Central memory CD8-positive, alpha-beta T cell (primary cell): ENCODE data around the gene MED31.

Experiments used
- ATAC-seq: fragments of 150-1000 bp; cut with Tn5 transposase; replicated peaks from 2 replicates; pipeline ENCODE4 v1.10.0; 2022; ENCODE audit warnings: mild to moderate bottlenecking, moderate FRiP score, moderate number of reproducible peaks; ENCODE audit not compliant: poor library complexity, severe bottlenecking; ENCODE audit errors: extremely low read depth
- DNase-seq, 2 donors: peaks; one replicate each; pipeline ENCODE4 v3.0.0; 2021; ENCODE audit warnings: low spot score in 2 of 2
- H3K27ac Mint-ChIP-seq: one replicate; pipeline ENCODE4 v1.8.0; 2022; ENCODE audit warnings: low read depth, mild to moderate bottlenecking, moderate library complexity, mixed read lengths
- H3K27me3 Mint-ChIP-seq: one replicate; pipeline ENCODE4 v1.8.0; 2022; ENCODE audit warnings: mixed read lengths
- H3K36me3 Mint-ChIP-seq: one replicate; pipeline ENCODE4 v1.8.0; 2022; ENCODE audit warnings: mild to moderate bottlenecking, moderate library complexity, mixed read lengths; ENCODE audit not compliant: insufficient read depth
- H3K4me1 Mint-ChIP-seq: one replicate; pipeline ENCODE4 v1.8.0; 2022; ENCODE audit warnings: mixed read lengths
- H3K4me3 Mint-ChIP-seq: one replicate; pipeline ENCODE4 v1.8.0; 2022; ENCODE audit warnings: mild to moderate bottlenecking, moderate library complexity, mixed read lengths
- H3K9me3 Mint-ChIP-seq: one replicate; pipeline ENCODE4 v1.8.0; 2022; ENCODE audit warnings: mixed read lengths

MED31 gene

DNA sequence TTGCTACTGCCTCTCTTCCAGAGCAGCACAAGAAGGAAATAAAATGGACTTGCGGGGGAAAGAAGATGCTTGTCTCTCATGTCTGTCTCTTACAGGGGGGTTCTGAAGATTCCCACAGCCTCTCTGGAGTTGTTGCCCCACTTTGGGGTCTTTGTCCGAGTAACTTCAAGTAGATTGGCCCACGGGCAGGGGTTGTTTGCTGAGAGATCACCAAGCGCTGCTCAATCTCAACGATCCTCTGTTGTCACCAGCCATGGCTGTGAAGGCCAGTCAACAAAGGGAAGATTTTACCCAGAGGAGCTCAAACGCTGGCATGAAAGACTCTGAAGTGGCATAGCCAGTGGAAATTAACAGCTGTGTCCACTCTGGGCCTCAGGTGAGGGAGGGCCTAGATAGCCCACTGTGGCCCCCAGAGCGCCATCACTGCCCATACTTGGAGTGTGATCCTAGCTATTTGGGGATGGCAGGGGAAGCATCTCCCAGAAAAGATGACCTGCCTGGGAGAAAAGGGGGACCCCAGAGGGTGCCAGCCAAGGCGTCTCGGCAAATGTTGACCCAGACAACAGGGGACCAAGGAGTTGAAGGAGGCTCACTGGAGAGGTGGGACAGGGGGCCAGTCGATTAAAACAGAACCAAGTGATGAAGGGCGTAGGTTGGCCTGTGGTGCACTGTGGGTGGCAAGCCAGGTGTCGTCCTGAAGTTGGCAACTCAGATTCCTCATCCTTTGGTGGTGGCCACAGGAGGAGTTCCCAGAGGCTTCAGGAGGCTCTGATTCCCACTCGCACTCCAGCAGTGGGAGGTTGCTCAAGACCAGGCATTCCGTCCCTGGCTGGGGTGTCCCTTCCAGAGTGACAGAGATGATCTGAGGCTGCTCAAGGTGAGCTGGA, 33.7 kb upstream of the MED31 start:
- no peaks in the 10 kb centered on the region for H3K9me3 Mint-ChIP-seq
- no peak for ATAC-seq
- H3K4me3 Mint-ChIP-seq: no peak overlapping the region
- no peaks in the 10 kb centered on the region for H3K4me1 Mint-ChIP-seq
- peaks cover 3% of the 10 kb centered on the region for H3K36me3 Mint-ChIP-seq
- DNase-seq: no peak
- peaks cover 83% of the 10 kb centered on the region for H3K27me3 Mint-ChIP-seq
- H3K27ac Mint-ChIP-seq: no peak overlapping the region

DNA sequence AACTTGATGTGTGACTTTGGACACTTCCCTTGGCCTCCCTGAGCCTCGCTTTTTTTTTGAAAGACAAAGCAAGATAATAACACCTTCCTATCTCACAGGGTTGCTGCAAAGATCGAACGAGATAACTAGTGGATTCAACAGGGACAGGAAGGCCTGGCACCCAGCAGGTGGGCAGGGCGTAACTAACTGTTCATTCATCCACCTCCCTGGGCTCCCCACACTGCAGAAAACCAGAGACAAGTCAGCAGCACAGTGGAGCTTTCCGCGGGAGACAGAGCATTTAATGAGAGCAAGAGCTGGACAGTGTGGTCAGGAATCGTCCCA, 33.0 kb upstream of the MED31 start:
- H3K4me3 Mint-ChIP-seq: no peak overlapping the region
- H3K27ac Mint-ChIP-seq: no peak overlapping the region
- DNase-seq: no peak
- H3K27me3 Mint-ChIP-seq: peaks cover 79% of the 10 kb centered on the region
- peaks cover 2% of the 10 kb centered on the region for H3K36me3 Mint-ChIP-seq
- no peak for ATAC-seq
- H3K4me1 Mint-ChIP-seq: no peaks in the 10 kb centered on the region
- no peaks in the 10 kb centered on the region for H3K9me3 Mint-ChIP-seq

DNA sequence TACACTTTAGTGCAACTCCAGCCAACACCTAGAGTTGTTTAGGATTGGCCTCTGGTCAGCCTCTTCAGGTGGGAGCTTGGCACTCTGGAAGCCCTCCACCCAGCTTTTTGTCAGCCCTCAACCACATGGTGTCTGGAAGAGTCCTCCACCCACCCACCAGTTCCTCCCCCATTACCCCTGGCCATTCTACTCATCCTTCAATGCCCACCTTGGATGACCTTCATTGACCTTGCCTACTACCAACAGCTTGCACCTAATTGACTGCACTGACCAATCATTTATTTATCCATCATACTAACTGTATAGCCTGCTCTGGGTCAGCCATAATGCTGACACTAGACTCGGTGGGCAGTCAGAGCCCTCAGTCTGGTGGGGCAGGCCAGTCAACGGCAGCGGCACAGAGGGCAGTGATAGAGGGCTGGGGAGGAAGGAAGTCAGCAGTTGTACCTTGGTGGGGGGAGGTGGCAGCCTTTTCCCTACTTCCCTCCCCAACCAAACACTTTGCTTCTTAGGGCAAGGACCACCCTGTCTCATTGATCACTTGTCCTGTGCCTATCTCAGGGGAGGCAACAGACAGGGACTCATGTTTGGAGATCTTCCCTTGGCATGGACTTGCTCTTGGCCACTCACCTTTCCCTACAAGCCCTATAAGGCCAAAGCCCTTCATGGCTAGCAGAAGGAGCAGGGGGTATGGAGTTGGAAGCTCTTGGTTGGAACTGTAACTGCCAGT, 32.5 kb upstream of the MED31 start:
- no peaks in the 10 kb centered on the region for H3K9me3 Mint-ChIP-seq
- ATAC-seq: no peak
- peaks cover 2% of the 10 kb centered on the region for H3K36me3 Mint-ChIP-seq
- no peak overlapping the region for H3K27ac Mint-ChIP-seq
- no peak overlapping the region for H3K4me3 Mint-ChIP-seq
- DNase-seq: no peak
- H3K4me1 Mint-ChIP-seq: no peaks in the 10 kb centered on the region
- H3K27me3 Mint-ChIP-seq: peaks cover 79% of the 10 kb centered on the region

DNA sequence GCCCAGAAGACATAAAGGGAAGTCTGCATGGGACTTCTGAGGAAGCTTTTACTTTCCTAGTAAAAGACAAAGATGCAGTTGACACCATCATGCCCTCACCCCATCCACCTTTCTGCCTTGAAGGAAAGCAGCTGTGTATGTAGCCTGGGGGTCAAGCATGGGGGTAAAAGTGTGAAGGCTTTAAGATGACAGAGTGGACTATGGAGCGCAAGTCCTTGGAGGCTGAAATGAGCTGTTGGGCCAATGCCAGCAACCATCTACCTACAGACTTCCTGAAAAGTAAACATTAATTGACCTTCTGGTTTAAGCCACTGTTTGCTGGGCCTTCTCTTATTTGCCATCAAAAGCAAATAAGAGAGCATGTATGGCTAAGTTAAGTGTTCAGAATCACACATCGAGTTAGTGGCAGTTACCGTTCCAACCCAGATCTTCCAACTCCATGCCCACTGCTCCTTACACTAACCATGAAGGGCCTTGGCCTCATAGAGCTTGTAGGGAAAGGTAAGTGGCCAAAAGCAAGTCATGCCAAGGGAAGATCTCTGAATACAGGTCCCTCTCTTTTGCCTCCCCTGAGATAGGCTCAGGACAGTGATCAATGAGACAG, 31.8 kb upstream of the MED31 start:
- DNase-seq (no peak), ATAC-seq (no peak)
- H3K27ac Mint-ChIP-seq: no peak overlapping the region
- peaks cover 86% of the 10 kb centered on the region for H3K27me3 Mint-ChIP-seq
- no peaks in the 10 kb centered on the region for H3K4me1 Mint-ChIP-seq
- H3K4me3 Mint-ChIP-seq: no peak overlapping the region
- no peaks in the 10 kb centered on the region for H3K9me3 Mint-ChIP-seq
- H3K36me3 Mint-ChIP-seq: peaks cover 2% of the 10 kb centered on the region

DNA sequence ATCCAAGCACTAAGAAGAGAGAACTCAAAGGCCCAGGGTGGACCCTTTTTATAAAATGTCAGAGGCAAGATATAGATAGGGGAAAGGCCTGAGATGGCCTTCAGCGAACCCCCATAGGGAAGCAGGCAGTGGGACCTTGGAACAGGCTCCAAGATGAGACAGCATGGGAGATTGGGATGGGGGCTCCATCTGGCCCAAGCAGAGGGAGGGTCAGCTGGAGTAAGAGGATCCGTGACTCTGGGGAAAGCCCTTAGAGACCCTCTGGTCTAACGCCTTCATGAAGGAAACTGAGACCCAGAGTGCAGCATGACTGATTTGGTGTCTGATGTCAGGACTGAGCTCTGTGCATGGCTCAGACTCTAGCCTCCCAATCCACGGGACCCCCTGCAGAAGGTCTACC, 30.9 kb upstream of the MED31 start:
- H3K9me3 Mint-ChIP-seq: no peaks in the 10 kb centered on the region

DNA sequence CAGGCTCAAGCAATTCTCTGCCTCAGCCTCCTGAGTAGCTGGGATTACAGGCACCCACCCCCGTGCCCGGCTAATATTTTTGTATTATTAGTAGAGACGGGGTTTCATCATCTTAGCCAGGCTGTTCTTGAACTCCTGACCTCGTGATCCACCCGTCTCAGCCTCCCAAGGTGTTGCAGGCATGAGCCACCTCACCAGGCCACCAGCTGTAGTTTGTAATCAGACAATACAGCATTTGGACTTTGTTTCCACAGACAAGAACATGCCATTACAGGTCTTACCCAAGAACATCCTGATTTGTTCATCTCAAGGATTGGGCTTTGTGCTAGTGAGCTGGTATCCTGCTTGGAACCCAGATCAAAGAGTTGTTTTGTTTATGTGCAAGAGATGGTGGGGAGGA, 30.3 kb upstream of the MED31 start:
- H3K4me1 Mint-ChIP-seq: peaks cover 12% of the 10 kb centered on the region
- H3K27me3 Mint-ChIP-seq: peaks cover 81% of the 10 kb centered on the region
- DNase-seq (no peak), ATAC-seq (no peak)
- H3K4me3 Mint-ChIP-seq: no peak overlapping the region
- peaks cover 2% of the 10 kb centered on the region for H3K36me3 Mint-ChIP-seq
- no peak overlapping the region for H3K27ac Mint-ChIP-seq
- H3K9me3 Mint-ChIP-seq: no peaks in the 10 kb centered on the region

More for the DNA sequence above, 30.9 kb upstream of the MED31 start:
- Mint-ChIP-seq H3K4me3 (no peak overlapping the region), H3K27me3 (peaks cover 86% of the 10 kb centered on the region), H3K36me3 (peaks cover 2% of the 10 kb centered on the region), H3K4me1 (peaks cover 8% of the 10 kb centered on the region), H3K27ac (no peak overlapping the region)
- no peak for DNase-seq
- no peak for ATAC-seq

DNA sequence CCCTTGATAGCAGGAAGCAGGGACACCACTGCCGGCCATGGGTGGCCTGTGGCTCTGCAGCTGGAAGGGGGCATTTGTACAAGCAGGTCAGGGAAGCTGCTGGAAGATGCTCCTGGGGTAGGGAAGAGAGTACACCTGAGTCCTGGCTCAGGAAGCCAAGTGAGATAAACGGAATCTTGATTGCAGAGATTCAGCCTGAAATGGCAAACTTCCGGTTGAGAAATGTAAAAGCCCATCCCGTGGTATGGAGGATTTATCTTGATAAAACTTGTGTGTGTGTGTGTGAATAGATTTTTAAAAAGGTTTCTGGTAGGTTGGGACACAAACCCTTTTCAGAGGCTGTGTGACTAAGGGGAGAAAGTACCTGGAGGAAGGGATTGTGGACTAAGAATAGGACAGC, 29.8 kb upstream of the MED31 start:
- ATAC-seq (no peak), DNase-seq (no peak)
- Mint-ChIP-seq H3K4me3 (no peak overlapping the region), H3K9me3 (no peaks in the 10 kb centered on the region), H3K27ac (no peak overlapping the region), H3K36me3 (peaks cover 2% of the 10 kb centered on the region), H3K4me1 (peaks cover 12% of the 10 kb centered on the region), H3K27me3 (peaks cover 76% of the 10 kb centered on the region)

DNA sequence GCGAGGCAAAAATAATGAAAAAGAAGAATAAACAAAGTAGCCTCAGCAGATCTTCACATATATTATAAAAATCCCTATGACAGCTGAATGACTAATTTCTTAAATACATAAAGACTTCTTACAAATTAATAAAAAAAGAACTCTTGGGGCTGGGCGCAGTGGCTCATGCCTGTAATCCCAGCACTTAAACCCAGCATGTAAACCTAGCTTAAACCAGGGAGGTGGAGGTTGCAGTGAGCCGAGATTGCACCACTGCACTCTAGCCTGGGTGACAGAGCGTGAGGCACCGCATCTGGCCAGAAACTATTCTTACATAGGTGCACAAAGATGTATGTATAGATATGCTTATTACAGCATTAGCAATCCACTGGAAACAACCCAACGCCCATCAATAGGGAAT, 27.8 kb upstream of the MED31 start:
- Mint-ChIP-seq H3K9me3 (no peaks in the 10 kb centered on the region), H3K4me1 (peaks cover 12% of the 10 kb centered on the region), H3K36me3 (peaks cover 2% of the 10 kb centered on the region), H3K27ac (no peak overlapping the region), H3K27me3 (peaks cover 57% of the 10 kb centered on the region), H3K4me3 (no peak overlapping the region)
- no peak for DNase-seq
- ATAC-seq: no peak

DNA sequence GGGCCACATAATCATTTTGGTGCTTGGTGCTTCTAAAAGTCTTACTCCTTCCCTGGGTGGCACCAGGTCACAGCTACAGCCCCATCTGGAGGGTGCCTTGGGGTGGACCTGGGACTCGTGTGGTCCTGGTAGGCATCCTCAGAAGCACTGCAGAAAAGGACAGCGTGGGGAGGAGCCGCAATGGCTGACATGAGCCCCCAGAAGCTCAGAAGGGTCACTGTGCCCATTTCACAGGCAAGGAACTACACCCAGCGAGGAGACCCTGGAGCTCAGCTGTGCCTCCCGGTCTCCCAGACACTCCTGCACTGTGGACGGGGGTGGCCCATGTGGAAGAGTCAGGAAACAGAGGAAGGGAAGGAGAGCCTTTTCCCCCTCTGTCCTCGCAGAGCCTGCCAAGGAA, 26.5 kb upstream of the MED31 start:
- Mint-ChIP-seq H3K27ac (no peak overlapping the region), H3K27me3 (peaks cover 54% of the 10 kb centered on the region)
- ATAC-seq: no peak

DNA sequence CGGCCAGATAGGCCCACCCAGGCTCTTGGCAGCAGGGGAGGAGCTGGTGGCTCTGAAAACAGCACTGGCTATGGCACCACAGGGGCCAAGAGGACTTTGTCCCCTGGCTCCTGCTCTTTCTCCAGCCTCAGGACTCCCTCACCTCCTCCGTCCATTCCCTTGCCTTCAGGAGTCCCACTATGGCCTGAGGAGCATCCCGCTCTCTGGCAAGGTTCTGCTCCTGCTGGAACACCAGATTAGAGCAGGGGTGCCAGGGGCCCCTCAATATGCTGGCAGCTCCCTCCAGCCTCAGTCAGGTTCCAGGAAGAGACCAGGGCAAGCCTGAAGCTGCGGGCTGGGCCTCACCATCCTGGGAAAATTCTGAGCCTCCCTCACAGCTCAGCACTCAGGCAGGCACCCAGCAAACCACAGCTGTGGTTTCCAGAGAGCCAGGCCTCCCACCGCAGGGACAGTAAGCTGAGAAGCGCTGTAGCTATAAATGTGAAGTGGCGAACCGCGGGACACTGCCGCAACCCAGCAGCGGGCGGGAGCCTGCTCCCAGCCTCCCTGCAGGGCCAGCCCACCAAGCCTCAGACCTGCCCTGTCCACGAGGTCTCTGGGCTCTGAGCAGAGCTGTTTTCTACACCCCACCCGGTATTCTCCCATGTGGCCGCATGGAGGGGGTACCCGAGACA, 25.9 kb upstream of the MED31 start:
- Mint-ChIP-seq H3K9me3 (no peaks in the 10 kb centered on the region), H3K27ac (no peak overlapping the region), H3K36me3 (peaks cover 2% of the 10 kb centered on the region), H3K4me1 (peaks cover 12% of the 10 kb centered on the region), H3K4me3 (no peak overlapping the region), H3K27me3 (peaks cover 47% of the 10 kb centered on the region)
- ATAC-seq: no peak
- no peak for DNase-seq

More for the DNA sequence above, 26.5 kb upstream of the MED31 start:
- DNase-seq: no peak
- Mint-ChIP-seq H3K4me1 (peaks cover 12% of the 10 kb centered on the region), H3K36me3 (peaks cover 2% of the 10 kb centered on the region), H3K9me3 (no peaks in the 10 kb centered on the region), H3K4me3 (no peak overlapping the region)

DNA sequence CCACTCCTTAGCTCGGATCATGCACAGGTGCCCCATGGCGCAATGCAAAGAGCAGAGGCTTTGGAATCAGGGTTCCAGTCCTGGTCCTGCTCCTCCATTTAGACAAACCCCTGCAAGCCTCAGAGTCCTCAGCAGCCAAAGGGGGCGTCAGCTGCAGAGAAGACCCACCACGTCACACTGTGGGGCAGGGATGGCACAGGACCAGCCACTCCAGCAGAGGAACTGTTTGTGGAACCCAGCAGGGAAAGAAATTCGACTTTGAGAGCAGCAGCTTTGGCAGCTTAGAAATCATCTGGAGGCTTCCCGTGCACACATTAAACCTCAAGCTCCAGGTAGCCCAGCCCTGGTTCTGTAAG, 25.4 kb upstream of the MED31 start:
- ATAC-seq (no peak), DNase-seq (no peak)
- H3K4me1 Mint-ChIP-seq: peaks cover 12% of the 10 kb centered on the region
- no peak overlapping the region for H3K27ac Mint-ChIP-seq
- no peaks in the 10 kb centered on the region for H3K9me3 Mint-ChIP-seq
- peaks cover 42% of the 10 kb centered on the region for H3K27me3 Mint-ChIP-seq
- no peak overlapping the region for H3K4me3 Mint-ChIP-seq
- no peaks in the 10 kb centered on the region for H3K36me3 Mint-ChIP-seq

DNA sequence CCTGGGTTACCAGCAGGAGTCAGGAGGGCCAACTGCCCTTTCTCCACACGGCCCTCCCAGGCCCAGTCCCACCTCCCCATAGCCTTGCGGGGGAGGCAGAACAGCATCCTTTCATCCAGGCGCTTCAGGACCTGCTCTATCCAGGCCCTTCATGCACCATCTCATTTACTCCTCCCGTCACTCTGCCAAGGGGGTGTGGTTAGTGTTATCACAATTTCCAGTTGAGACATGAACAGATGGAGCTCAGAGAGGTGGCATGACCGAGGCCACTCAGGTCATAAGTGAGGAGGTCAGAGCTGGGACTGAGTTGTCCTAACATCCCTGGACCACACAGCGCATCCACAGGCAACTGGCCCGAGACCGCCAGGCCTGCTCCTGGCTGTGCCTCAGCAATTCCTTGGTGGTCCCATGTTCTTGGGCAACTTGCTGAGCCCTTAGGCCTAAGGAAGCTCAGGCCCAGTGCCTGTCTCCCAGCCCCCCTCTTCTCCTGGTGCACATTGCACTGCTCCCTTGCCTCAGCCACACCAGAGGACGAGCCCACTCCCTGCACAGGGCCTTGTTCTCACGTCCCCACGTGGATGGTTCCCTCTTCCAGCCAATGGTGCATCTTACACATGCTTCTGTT, 23.9 kb upstream of the MED31 start:
- Mint-ChIP-seq H3K4me3 (no peak overlapping the region), H3K4me1 (peaks cover 12% of the 10 kb centered on the region), H3K27me3 (peaks cover 27% of the 10 kb centered on the region), H3K36me3 (no peaks in the 10 kb centered on the region), H3K9me3 (no peaks in the 10 kb centered on the region), H3K27ac (no peak overlapping the region)
- no peak for ATAC-seq
- no peak for DNase-seq
